ENCODE measurements around the gene CCL18. TPM values are rescaled to one million over a fixed set of nuclear protein-coding genes. Genes with fewer than 3 reads are reported as not detected.

The CCL18 gene
- total RNA-seq, 1 donor from 2014 or later: not detected

DNA sequence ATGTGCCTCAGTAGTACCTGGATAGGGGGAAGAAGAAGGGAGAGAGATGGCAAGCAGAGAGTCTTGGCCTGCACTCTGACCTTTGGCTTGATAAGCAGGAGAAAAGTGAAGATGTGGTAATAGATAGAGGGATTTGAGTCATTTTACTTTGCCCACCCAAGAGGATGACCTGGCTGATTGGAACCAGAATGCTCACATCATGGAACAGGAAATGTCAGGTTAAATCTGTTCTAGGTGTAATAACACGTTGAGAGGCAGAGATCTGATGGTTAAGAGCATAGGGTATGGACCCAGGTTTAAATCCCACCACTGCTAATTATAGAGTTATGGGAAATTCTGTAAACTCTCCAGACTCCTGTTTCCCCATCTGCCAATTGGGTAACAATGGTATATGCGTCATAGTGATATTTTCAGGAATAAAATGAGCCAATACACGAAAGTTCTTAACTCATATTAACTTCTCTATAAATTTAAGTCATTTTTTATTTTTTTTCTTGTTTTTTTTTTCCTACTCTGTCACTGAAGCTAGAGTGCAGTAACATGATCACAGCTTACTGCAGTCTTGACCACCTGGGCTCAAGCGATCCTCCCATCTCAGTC is 8.1 kb upstream of the CCL18 start:
- TF ChIP-seq, protein P1, sequence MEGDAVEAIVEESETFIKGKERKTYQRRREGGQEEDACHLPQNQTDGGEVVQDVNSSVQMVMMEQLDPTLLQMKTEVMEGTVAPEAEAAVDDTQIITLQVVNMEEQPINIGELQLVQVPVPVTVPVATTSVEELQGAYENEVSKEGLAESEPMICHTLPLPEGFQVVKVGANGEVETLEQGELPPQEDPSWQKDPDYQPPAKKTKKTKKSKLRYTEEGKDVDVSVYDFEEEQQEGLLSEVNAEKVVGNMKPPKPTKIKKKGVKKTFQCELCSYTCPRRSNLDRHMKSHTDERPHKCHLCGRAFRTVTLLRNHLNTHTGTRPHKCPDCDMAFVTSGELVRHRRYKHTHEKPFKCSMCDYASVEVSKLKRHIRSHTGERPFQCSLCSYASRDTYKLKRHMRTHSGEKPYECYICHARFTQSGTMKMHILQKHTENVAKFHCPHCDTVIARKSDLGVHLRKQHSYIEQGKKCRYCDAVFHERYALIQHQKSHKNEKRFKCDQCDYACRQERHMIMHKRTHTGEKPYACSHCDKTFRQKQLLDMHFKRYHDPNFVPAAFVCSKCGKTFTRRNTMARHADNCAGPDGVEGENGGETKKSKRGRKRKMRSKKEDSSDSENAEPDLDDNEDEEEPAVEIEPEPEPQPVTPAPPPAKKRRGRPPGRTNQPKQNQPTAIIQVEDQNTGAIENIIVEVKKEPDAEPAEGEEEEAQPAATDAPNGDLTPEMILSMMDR (conservative IDR thresholded peaks at IDR 0.05; ENCODE audit: low read depth, low read length): no peak
- no peak for DNase-seq (ENCODE audit: low read depth)
- H3K4me3 ChIP-seq (ENCODE audit: low read depth, low read length): no peak overlapping the region

DNA sequence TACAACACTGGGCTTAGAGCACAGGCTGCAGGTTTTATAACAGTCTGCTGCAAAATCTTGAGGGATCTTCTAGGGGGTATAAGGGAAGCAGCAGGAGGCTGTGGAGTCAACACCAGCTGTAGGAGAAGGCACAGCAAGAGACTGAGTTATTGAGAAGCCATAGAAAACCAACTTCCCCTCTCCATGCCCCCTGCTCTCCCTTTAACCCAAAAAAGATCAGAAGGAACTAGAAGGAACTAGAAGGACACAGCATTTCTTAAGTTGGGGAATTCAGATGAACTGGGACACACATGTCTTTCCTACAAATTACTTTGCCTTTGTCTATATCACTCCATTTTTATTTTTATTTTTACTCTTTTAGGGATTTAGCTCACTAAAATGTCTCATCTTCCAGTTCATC is 6.2 kb upstream of the CCL18 start:
- no peak overlapping the region for H3K4me3 ChIP-seq (ENCODE audit: low read depth, low read length)
- DNase-seq (ENCODE audit: low read depth): no peak

DNA sequence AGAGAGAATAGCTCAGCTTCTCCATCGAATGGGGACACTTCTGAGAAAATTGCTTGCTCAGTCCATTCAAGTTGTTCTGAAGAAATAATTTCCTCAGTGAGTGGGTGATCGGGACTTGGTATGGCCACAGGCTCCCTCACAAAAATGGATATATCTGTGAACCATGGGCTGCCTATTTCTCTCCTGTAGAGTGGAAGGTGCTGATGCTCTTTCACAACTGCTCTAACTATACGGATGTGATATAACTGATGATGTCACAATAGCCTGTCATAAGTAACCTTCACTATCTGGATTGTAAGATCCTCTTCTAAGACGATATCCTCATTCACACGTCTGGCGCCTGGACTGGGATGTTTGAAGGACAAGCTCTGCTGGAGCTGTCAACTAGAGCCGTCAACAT is 4.7 kb upstream of the CCL18 start:
- TF ChIP-seq, protein P1 (conservative IDR thresholded peaks at IDR 0.05; ENCODE audit: low read depth, low read length): no peak
- DNase-seq (ENCODE audit: low read depth): no peak
- H3K4me3 ChIP-seq (ENCODE audit: low read depth, low read length): no peak overlapping the region

More for the DNA sequence above, 6.2 kb upstream of the CCL18 start:
- TF ChIP-seq, protein P1 (conservative IDR thresholded peaks at IDR 0.05; ENCODE audit: low read depth, low read length): no peak

DNA sequence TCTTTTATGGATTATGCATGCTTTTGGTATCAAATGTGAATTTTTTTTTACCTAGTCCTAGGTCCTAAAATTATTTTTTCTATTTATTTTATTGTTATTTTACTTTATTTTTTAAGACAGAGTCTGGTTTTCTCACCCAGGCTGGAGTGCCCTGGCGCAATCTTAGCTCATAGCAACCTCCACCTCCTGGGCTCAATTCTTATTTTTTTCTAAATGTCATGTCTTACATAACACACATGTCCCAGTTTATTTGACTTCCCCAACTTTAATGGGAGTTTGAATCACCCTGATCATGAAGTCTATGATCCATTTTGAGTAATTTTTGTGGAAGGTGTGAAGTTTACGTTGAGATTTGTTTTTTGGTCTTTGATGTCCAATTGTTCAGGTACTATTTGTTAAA is 3.3 kb upstream of the CCL18 start:
- no peak for DNase-seq (ENCODE audit: low read depth)
- H3K4me3 ChIP-seq (ENCODE audit: low read depth, low read length): no peak overlapping the region
- TF ChIP-seq, protein P1 (conservative IDR thresholded peaks at IDR 0.05; ENCODE audit: low read depth, low read length): no peak

DNA sequence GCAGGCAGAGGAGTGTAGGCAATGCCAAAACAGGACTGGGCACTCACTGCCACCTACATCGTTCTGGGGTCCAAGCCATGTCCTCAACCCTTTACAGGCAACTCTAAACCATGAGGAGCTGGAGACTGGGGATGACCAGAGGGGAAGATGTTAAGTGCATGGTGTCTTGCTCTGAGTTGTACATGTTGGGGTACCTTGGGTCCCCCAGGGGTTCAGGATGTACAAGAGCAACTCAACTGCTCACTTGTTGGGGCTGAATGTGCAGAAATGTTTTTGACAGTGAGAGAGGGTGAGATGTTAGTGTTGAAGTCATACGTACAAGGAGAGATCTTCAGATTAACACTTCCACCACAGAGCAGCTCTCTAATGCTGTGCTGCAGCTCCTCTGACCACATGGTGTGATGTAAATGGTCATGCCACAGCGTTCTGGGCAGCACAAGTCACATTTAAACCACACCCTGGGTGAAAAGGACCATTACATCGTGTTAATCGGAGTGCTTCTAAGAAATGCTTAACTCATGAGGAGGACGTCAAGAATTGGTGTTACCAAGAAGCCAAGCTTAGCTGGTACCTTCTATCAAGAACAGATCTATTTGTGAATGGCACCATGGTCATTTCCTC is 2.4 kb downstream of the CCL18 start:
- no peak overlapping the region for H3K4me3 ChIP-seq (ENCODE audit: low read depth, low read length)
- TF ChIP-seq, protein P1 (conservative IDR thresholded peaks at IDR 0.05; ENCODE audit: low read depth, low read length): no peak
- no peak for DNase-seq (ENCODE audit: low read depth)

DNA sequence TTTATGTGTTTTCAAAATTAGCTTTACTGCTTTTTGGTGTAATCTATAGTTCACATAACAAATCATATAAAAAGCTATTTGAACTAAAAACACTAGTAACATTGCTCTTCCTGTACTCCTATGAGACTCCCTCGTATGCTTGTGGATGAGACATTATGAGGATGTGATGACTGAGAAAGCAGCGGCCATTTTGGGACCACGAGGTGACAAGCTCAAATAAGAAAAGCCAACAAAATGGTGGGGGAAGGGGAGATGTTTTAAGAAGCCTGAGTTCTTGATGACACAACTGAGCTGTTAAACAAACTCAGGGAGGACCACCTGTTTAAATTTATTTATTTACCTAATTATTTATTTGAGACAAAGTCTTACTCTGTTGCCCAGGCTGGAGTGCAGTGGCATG is 4.5 kb downstream of the CCL18 start:
- no peak for DNase-seq (ENCODE audit: low read depth)
- TF ChIP-seq, protein P1 (conservative IDR thresholded peaks at IDR 0.05; ENCODE audit: low read depth, low read length): no peak
- no peak overlapping the region for H3K4me3 ChIP-seq (ENCODE audit: low read depth, low read length)

DNA sequence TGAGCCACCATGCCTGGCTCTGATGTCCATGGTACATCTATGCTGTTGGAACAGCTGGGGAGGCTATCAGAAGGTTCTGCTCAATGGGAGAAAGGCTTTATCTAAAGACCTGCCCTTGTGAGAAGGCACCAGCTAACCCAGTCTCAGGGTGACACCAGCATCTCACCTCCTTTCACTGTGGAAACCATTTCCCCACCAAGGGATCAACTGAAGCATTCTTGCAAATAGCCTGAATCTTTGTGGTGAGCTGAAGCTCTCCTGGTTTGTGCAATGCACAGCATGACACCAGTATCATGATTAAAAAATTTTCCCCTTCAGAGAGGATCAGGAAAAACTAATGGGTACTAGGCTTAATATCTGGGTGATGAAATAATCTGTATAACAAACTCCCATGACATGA is 5.1 kb downstream of the CCL18 start:
- DNase-seq (ENCODE audit: low read depth): no peak
- H3K4me3 ChIP-seq (ENCODE audit: low read depth, low read length): no peak overlapping the region
- TF ChIP-seq, protein P1 (conservative IDR thresholded peaks at IDR 0.05; ENCODE audit: low read depth, low read length): no peak

All from epithelial cell of proximal tubule (primary cell).